AG08395 (cell line): ENCODE data around the gene AHCYL2.
"Not testable (repeated sequence)": the region's sequence is repeated elsewhere in the genome, so short reads cannot be mapped to it uniquely, and the experiment has no call there.

Source experiments
- DNase-seq: peaks from one replicate; pipeline ENCODE4 v3.0.0; 2012; ENCODE audit warnings: mixed read lengths, low spot score

Gene AHCYL2

DNA sequence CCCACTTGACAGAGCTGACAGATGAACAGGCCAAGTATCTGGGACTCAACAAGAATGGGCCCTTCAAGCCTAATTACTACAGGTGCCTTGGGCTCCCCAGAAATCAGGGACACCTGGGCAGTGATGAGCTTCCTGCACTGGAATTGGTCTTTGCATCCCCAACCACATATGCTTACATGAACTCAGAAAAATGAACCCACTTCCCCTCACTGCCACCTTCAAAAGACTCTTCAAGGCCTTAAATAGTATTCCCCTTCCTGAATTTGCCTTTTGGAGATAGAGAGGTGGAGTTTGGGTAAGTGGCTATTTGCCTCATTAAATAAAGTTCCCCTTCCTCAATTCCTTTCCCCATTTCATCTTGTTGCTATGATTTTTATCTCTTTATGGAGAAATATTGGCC, 201.7 kb downstream of the AHCYL2 start:
- no peak for DNase-seq

- DNase-seq: no peak
Observed at GRCh38 chr7:129427526-129428045, 202.8 kb downstream of the AHCYL2 start.

DNA sequence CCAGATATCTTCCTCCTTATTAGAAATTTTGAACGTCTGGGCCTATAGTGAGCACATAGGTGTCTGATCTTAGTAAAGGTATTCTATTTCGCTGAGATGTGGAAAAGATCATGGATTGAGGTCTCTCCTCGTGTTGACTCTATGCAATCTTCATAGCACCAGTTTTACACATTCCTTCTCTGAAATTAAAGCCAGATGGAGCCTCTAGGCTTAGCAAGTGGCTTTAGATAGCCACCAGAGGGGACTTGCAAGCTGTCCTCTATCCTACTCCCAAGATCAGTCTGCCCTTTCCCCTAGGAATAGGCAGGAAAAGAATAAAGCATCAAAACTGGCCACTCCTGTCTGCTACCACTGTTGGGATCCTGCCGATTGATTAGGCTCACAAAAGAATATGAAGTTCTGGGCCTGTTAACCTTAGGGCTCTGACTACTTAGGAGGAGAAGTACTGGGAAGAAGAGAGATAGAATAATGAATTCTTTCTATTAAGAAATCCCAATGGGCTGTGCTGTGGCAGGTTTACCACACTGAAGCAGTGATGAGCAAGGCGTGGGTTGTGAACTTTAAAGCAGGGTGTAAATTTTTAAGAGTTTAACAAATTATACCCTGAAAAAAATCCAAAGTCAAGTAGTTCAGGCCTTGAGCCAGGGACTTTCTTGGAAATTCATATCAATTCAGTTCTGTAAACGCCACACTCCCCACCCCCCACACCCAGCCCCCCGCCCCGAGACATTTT, 207.2 kb downstream of the AHCYL2 start:
- peak; percentile 47 for DNase-seq

GRCh38 chr7:129433847-129434674, 209.2 kb downstream of the AHCYL2 start, which contains the start of gene STRIP2:
Gene STRIP2 (plus strand): TSS chr7:129434432. CDS start chr7:129434473, 41 bp downstream.
- DNase-seq: peak; percentile 93

- peak; percentile 23 for DNase-seq
Observed at GRCh38 chr7:129434675-129435318, 210.0 kb downstream of the AHCYL2 start.

GRCh38 chr7:129435414-129435829, 210.6 kb downstream of the AHCYL2 start:
- no peak for DNase-seq

DNA sequence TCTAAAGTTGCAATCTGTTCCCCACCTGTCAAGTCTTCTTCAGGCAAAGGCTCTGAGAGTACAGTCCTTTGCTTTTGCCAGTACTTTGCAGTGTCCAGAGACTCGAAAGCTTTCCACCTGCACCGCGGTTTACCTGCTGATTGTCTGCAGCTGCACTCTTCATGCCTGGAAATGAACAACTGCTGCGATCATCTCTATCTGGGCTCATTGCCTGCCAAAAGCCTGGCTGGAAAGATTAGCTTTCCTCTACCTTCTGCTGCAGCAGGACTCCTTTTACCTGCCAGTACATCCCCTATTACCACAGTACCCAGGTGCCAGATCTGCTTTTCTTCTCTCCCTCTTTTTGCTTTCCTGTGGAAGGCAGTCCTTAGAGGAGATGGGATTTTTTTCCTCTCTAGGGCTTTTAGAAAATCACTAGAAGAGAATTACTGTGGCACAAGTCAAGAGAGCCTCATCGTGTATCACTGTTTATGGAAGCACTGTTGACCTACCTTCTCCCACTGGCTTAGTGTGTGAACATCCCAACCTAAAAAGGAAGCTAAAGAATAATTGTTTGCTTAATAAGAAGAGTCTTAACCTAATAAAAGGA, 211.6 kb downstream of the AHCYL2 start:
- DNase-seq: no peak

- no peak for DNase-seq
Observed at GRCh38 chr7:129437190-129437589, 212.4 kb downstream of the AHCYL2 start.

DNA sequence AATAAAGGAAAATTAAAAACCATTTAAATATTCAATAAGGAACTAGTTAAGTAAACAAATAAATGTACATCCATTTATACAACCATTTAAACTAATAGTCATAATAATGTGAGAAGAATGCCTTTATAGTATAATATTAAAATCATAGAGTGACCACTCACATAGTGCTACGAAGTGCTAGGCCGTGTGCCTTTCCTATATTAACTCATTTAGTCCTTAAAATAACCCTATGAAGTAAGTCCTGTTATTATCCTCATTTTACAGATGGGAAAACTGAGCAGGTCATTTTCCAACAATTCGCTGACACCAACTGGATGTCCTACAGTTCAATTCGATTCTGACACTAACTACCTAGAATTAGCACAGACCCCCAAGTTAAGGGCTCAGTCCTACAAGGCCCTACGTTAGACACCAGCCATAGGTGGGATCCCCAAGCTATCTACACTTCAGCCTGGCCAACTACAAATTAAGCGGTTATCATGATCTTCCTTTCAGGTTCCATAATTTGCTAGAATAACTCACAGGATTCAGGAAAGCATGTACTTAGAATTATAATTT, 213.5 kb downstream of the AHCYL2 start:
- DNase-seq: no peak

- DNase-seq: peak; percentile 4
Observed at GRCh38 chr7:129438839-129439651, 214.2 kb downstream of the AHCYL2 start.

DNA sequence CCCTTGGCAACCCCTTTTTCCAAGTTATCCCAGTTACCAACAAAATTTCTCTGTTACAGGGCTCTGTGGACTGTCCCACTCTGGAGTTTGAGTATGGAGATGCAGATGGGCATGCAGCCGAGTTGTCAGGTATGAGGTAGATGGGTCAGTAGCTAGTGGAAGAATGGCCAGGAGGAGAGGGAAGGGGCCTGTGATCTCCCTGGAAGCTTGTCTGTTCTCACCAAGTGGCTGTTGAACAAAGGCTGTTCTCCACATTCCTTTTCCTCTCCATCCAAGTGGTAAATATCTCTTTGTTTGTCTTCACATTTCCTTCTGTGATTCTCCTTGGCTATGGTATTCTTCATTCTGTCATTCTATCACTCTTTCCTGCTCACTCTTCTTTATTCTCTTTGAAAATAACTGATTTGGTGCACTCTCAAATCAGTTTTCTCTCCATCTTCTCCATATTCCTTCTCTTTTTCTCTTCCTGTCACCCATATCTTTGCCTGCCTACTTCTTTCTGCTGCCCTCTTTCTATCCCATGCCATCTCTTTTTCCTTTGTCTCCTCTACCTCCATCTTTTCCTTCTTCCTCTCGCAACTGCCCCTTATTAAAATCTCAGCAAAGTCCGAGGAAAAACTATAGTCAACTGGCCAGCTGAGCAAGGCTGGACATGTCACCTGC, 215.3 kb downstream of the AHCYL2 start:
- no peak for DNase-seq

DNA sequence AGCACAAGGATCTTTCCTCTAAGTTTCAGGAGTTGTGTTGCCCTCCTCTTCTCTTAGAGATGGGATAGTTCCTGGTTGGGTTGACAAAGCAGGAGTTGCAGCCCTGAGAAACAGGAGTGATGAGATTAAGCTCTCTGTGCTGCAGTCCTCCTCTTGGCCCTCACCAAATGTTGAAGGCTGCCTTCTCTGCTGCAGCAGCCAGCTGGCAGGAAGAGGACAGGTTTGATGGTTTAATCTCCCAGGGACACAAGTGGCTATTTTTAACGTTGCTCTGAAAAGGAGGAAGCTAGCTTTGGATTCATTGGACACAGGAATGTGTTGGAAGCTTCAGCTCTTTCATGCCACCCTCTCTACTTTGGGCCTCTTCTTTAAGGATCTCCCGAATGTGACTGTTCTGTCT, 218.8 kb downstream of the AHCYL2 start:
- no peak for DNase-seq

DNA sequence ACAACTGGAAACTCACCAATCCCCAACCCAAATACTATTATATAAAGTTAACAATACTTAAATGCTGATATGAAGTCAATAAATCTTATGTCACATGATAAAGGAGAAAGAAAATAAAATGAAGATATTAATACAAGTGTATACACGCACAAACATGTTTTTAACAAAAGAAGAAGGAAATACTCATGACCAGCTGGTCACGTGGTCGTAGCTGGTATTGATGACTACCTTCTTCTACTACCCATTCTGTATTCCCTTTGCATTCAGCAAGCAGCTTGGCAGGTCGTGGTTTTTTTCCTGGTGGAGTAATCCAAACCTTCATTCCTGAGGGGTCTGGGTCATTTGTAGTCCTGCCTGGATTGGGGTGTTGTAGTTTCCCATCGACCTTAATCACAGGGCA, 219.9 kb downstream of the AHCYL2 start:
- DNase-seq: not testable (repeated sequence)

DNA sequence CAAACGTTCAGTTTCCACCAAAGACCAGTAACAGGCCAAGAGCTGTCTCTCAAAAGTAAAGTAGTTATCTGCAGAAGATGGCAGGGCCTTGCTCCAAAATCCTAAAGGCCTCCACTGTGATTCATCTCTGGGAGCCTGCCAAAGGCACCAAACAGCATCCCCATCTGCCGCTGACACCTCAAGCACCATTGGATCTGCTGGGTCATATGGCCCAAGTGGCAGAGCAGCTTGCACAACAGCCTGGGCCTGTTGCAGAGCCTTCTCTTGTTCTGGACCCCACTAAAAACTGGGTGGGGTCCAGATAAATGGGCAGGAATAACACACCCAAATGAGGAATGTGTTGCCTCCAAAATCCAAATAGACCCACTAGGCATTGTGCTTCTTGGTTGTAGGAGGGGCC, 222.1 kb downstream of the AHCYL2 start:
- not testable (repeated sequence) for DNase-seq

- not testable (repeated sequence) for DNase-seq
Observed at GRCh38 chr7:129447445-129447844, 222.6 kb downstream of the AHCYL2 start.

- DNase-seq: not testable (repeated sequence)
Observed at GRCh38 chr7:129448608-129449007, 223.8 kb downstream of the AHCYL2 start.

DNA sequence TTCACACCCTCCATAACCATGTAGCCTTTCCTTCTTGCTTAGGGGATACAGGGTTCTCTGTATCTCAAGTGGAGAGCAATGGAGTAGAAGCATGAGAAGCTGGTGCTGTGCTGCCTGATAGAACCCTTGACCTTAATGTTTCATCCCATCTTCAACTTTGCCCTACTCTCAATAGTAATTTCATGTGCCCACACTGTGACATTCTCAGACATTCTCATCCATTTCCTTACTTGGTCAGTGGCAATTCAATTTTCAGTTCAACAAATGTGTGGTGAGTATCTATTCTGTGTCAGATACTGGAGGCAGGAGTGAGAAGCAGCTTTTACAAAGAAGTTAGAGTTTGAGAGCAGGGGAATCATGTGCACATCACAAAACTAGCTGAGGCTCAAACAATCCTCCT, 225.5 kb downstream of the AHCYL2 start:
- no peak for DNase-seq

GRCh38 chr7:129452589-129453231, 227.9 kb downstream of the AHCYL2 start:
- no peak for DNase-seq

DNA sequence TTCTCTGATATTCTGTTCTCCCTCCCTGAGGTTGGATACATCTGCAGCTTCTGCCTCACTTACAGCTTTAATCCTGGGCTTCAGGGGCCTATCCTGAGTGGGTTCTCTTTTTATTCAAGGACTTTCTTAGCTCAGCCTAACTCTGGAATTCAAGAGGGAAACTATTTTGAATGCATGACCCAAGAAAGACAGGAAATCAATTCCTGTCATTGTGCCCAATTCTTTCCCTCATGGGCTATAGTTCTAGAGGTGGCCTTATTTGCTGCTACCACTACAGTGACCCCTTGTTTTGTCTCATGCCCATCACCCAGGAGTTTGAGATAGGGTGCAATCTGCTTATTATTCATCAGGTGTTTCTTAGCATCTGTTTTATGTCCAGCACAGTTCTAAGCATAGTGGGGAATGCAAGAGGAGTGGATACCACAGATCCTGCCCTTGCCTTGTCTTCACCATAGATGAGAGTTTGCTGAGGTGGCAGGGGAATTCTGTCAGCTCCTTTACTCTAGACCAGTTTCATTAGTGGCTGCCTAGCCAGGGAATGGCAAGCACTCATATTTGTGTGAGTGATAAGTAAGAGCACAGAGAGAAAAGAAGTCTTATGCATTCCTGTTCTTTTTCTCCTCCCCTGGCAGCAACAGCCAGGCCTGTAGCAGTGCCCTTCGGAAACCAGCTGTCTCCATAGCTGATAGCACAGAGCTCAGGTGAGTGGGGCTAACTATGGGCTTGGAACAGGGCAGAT, 228.8 kb downstream of the AHCYL2 start:
- DNase-seq: no peak
